SKM-1 (cell line): ENCODE measurements around the gene ATIC.
A peak's percentile ranks its signal among the peaks of the same experiment; 100 is the strongest.

ENCODE experiments used
- DNase-seq: peaks from one replicate; lab custom pipeline; 2025; ENCODE audit not compliant: unreplicated experiment; lab: John Stamatoyannopoulos, UW

ATIC gene

DNA sequence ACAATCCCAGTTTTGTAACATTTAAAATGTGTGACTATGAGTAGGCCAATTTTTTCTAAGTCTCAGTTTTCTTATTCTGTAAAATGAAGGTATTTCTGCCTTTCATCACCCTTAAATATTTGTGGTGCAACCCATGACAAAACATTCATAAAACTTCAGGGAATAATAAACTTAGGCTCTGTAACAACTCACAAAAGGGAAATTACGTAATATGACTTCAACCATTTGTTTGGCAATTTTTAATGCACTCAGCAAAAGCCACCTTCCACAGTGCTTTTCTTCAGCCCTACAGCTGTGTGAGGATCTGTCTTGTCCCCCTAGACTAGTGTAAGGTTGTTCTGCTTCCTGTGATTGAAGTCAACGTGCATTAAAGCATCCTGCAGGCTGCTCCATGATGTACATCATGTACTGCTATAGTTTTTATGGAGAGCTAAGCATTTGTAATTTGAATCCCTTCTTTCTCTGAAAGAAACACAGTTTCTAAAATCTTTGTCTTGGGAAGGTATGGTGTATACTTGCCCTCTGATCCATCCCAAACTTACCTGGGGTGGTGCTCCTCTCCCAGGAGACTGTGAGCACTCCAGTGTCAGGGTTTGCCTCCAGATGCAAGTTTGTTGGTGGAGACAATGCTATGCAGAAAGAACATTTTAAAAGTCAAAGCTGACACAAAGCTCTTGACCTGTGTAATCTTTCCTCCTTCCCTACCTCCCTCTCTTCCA is 84.9 kb downstream of the ATIC start:
- peak; percentile 60 for DNase-seq

- no peak for DNase-seq
These were observed 85.9 kb downstream of the ATIC start for GRCh38 chr2:215397632-215398341.

DNA sequence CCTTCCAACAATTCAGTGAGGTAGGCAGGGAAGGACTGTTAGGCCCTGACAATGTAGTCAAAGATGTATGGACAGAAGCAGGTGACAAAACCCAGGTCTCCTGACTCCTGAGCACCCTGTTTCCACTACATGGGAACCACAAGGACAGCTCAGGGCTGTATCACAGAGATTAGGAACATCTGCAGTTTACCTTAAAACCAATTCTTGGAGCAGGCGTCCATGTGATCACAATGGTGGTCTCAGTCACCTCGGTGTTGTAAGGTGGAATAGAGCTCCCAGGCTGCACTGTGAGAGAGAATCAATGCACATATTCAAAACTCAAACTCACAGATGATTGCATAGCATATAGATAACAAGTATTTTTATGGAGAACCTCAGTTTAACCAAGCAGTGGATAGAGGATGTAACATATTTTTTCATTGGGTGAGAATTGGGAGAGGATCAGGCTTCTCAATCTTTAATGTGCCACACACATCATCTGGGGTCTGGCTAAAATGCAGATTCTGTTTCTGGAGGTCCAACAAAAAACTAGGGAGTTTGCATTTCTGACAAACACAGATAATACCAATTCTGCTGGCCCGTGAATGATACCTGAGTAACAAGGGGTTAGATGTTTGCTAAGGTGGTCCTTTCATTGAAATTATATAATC is 87.3 kb downstream of the ATIC start:
- DNase-seq: no peak
